NAMALWA (cell line): ENCODE data around the gene SRPRB.

Source experiments
- DNase-seq: peaks from one replicate; pipeline ENCODE4 v3.0.0-alpha.2; 2015; ENCODE audit warnings: low spot score

The SRPRB gene

DNA sequence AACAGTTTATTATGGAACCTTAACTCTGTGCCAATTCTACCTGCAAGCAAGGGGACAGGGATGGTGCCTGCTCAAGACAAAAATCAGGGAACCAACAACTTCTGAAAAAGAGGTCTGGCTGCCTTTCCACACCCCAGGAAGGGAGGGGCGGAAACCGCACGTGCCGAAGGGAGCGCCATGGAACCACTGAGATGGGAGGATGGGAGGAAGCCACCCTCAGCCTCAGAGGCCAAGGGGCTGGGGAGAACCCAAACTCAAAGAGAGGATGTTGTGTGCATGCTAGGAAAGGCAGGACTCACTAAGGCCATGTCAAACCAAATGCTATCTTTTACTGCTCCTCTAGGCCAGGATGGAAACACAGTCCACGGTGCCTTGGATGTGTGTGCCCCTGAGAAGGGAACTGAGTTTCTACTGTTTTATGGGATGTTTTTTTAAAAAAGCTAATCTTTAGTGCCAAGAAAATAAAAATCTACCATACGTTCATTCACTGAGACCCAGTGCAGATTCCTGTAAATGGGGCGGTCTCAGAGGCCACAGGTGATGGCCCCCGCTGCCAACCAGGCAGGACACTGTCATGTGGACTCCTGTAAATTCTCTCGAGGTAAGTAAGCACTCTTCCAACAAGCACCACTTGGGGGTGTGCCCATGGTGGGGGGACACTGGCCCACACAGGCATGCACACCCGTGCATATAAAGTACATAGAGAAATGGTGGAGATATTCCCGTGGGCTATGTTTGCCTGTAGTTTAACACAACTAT, 20.5 kb downstream of the SRPRB start:
- no peak for DNase-seq

DNA sequence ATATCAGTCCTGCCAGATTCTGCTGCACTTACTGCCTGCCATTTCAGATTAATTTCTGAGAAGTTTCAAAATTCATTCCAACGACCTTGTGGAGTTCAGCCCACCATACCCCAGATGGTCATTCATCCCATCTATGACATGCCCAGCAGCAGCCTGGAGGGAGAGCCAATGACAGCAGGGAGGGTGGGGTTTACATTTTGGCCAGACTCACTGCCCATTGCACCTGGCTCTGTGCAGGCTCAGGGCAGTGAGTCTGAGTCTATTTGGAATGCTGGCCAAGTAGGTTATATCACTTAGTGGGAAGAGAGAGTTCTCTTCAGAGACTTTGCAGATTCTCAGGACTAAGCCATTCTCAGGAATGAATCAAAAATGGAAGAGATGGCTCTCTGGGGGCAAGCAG, 21.5 kb downstream of the SRPRB start:
- no peak for DNase-seq

DNA sequence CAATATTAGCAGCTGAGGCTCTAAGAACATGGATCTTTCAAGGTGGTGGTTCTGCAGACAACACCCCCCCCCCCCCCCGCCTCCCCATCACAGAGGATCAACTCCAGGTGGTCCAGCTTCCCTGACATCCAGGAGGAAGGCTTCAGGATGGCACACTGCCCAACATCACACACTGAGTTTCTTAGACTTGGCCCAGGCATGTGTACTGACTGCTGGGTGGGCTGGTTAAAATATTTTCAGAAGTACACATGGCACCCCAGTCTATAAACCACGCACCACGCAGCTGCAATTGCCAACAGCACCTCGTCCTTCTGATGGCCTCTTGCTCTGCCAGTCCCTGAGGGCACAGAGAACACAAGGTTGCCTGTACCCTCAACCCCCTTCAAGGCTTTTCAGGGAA, 22.1 kb downstream of the SRPRB start:
- no peak for DNase-seq

DNA sequence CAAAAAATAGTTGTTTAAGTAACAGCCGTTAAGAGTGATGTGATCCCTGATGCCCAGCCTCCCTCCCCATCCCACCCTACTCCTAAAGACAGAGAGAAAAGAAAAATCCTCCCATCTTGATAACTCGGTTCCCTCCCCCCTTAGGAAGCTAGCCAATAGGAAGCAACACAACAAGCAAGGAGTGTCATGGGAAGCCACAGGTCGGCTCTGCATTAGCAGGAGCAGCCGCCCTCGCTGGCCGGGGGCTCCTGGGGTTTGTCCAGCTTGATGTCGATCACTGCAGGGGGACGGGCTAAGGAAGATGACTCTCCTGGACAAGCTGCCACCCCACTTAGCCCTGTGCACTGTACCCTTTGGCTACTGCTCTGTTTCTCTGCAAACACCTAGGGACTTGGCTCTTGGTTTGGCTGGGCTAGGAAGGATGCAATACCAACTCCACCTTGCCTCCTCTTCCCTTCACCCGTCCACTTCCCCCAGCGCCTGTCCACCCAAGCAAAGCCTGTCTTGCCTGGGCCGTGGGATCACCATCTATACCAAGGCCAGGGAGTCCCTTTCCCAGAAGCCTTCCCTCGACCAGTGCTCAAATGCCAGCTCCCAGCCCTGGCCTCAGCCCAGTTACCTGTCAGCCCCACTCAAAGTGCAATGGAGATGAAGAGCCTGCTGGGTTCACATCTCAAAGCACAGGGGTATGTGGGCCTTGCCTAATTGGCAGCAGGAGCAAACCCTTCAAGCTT, 23.1 kb downstream of the SRPRB start:
- DNase-seq: no peak

DNA sequence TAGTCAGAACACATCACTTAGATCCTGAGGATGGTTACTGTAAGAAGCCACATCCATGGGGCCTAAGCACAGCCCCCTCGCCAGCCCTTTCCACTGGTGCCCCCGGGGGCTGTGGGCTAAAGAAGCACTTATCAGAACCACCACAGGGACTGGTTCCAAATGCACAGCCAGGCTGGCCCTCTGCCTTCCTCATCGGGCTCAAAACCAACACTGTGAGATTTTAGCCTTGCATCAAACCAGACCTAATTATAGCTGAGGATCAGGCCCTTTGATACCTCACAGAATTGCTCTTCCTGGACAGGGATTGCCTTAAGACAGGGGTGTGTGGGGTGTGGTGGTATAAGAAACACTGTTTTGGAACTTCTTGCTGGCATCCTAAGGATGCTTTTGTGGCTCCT, 23.7 kb downstream of the SRPRB start:
- no peak for DNase-seq

DNA sequence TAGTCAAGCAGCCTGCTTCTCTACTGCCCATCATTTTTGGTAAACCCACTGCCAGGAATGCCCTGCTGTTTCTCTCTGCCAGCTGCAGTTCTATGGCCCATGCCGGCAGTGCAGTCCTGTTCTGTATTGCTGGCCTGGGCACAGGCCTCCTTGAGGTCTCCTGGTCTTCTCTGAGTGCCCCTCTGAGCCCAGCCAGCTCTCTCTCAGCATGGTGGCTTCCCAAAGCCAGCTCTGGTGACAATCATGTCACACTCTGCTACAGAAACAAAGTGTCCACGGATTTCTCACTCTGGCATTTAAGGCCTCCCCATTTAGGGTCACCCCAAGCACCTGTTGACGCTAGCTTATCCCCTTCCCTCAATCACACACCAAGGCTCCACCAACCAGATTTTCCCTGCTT, 24.5 kb downstream of the SRPRB start:
- no peak for DNase-seq

DNA sequence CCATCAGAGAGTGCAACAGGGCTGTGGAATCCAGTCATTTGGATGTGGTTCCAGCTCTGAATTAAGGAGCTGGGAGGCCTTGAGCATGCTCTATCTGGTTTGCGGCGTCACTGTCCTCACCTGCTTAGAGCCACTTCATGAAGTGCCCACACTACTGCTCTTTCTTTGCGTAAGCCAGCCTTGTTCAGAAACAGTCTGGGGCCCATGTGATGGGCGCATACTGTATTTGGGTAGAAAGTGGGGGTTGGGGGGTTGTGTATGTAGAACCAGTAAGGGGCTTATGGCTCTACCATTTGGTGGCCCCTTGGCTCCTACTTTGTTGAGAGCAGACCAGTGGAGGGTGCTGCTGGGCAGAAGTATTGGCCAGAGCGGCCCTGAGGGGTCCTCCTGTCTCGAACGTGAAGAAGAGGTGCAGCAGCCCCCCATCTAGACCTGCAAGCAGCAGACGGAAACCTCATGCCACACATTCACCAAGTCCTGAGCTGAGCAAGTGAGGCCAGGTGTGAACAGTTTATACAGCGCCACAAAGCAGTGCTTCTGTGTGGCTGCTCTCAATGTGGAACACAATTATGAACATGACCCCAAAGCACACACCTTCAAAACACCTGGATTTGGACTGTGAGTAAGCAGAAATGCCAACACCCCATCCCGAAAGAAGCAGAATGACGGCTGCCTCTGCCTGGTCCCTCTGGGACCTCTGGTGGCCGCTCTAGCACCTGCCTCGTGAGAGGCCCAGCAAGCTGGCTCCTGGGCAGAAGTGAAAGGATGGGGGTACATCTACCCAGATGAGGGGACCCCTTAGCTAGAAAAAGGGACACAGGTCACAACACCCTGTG, 26.6 kb downstream of the SRPRB start:
- DNase-seq: peak; percentile 23

DNA sequence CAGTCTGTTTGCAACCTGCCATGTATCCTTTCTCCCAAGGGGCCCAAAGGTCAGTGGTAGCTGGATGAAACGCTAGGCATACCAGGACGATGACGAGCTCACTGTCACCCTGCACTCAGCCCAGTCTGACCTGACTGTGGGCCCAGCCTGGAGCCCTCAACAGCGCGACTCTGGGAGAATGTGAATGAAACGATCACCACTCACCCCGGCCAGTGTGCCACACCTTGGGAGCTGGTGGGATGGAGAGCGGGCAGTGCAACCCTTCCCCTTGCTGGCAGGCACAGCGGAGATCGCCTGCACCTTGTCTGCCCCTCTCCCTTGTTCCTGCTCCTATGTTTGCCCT, 27.2 kb downstream of the SRPRB start:
- no peak for DNase-seq

DNA sequence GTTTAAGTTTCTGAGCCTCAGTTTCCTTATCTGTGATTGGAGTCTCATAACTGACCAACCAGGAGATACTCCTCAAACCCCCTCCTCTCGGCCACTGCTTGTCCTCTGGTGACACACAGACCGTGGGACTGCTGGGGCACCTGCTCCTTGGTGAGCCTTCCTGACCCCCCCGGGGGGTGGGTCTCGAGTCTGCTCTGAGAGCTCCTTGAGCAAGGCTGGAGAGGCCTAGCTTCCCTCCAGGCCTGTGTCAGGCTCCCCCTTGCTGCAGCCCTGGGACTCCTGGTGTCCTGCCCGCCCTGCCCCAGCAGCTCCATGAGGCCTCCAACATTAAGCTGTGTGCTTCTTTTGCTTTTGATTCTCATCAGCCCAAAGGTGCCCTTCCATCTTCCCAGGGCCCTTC, 27.7 kb downstream of the SRPRB start:
- no peak for DNase-seq

DNA sequence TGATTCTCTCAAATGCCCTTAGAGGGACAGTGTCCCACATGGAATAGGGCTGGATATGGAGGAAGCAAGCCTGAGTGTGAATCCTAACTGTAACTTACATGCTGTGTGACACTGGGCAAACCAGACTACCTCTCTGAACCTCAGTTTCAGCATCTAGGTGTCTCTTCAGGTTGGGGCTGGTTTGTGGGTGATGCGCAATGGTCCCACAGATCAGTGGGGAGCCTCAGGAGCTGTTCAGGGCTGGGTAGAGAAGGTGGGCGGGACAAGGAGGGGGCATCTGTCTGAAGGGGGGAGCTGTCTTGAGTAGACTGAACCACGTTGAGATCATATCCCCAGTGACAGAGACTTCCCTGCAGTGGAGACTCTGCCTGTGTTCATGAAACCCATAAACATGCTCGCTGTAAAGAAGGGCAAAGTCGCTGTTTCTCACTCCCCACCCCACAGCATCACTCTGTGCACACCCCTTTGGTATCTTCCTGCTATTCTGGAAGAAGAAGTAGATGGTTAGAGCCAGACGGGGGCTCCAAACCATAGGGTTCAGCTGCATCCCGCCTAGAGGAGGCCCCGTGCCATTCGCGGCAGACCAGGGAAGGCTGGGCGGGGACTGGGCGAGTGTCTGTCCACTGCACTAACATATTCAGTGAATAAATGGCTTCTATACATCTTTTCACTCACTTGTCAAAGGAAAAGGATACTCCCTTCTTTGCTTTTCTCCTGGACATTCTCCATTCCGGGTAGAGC, 28.4 kb downstream of the SRPRB start:
- no peak for DNase-seq

DNA sequence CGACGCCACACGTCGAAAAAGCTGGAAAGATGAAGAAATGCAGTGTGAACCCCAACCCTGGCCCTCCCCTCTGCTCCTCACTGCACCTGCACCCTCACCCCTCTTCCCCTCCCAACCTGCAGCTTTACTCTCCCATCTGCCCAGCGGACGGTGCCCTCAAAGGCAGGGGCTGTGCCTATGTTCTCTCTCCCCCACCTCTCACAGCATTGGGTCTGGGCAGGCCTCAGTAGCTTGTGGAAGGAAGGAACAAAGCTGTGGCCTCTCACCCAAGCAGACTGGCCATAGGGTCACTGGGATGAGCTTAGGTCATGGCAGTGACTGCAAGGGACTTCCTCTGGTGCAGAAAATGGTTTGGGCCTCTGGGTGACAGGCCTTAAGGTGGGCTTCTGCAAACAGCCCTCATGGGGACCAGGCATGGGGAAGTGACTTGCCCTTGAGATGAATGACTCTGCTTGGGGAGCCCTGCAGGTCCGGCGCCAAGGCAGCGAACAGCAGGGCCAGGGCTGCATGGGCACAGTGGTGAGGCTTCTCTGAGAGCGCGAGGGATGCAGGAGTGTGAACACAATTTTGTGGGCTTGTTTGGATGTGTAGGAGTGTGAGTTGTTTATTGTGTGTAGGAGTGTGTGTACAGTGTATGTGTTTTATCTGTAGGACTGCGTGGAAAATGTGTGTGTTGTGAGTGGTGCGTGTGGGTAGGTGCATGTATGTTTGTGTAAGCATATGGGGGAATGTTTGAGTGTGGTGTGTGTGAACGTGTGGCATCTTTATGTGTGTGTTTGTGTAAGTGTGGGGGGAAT, 29.2 kb downstream of the SRPRB start:
- DNase-seq: no peak

DNA sequence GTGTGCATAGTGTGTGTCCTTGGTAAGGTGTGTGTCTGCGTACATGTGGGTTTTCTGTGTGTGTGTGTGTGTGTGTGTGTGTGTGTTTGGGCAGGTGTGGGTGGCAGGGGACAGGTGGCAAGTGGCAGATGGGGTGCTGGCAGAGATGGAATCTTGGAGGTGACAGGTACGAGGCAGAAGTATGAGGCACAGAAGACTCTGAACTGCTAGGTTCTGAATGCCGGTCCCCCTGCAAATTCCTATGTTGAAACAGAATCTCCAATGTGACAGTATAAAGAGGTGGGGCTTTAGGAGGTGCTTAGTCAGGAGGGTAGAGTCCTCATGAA, 29.8 kb downstream of the SRPRB start:
- DNase-seq: no peak

DNA sequence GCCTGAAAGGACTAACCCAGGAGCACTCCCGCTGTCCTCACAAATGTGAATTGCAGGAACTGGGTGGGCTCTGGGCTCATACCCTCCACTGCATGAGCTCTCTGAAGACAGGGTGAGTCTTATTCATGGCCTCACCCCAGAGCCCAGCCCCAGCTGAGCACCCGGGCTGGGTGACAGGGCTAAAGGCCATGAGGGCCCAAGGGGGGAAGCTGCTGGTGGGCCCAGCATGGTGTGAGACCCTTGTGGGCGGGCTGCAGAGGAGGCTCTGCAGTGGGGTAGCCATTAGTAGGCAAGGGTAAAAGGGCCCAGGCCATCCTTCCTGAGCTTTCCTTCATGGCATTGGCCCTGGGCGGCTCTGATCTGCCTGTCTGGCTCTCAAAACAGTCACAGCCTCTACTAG, 30.3 kb downstream of the SRPRB start:
- DNase-seq: no peak

DNA sequence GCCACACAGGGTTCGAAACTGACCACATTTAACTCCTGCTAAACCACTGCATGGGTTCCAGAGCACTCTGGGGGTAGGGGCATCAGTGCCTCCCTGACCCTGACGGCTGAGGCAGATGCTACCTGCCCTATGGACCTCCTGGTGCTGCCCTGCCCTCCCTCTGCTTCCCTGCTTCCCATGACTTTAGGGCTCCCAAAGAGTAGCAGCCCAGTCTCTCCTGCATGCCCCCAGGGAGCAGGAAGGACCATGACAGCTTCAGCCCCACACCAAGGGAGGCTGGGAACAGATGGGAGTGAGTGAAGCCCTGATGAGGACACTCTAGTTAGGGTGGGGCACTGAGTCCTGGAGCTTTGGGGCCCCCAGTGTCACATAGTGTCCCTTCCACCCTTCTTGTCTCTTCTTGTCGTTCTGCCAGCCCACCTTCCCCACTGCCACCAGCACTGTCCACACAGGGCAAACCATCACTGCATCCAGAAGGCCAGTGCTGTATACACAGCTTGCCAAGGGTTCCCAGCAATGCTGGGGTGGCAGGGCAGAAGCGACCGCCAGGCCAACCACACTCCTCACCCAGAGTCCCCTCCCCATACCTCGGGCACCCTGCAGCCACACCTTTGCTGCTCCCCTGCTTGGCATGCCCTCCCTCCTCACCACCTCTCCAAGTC, 31.0 kb downstream of the SRPRB start:
- DNase-seq: no peak

DNA sequence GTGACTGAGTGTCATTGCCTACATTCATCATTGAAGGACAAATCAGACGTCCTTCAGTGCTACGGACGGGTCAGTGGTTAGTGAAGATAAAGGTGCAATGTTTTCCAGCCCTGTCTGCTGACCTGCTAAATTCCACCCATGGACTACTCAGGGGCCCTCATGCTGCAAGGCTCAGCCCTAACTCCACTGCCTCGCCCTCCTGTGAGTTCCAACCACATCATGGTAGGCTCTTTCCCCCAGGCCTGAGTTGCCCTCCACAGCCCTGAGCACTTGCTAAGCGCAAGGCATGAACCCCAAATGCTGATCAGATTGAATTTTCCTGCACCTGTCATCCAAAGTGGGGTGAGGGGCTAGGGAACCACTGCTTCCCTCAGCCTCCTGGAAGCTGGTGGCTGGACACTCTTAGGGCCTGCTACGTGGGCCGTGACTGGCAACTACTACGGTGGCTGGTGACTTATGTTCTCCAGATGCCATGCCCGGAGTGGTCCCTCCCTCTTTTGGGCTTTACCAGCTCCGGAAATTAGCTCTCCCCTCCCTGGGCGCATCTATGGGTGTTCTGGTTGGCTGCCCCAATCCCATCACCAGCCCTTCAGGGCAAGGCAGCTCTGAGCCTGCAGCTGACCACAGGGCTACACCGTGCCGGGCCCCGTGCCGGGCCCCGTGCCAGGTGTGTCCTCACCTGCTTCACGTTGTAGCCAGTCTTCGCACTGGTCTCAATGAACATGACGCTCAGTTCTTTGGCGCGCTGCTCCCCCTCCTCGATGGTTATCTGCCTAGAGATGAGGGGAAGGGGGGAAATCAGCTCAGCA, 32.1 kb downstream of the SRPRB start:
- no peak for DNase-seq

DNA sequence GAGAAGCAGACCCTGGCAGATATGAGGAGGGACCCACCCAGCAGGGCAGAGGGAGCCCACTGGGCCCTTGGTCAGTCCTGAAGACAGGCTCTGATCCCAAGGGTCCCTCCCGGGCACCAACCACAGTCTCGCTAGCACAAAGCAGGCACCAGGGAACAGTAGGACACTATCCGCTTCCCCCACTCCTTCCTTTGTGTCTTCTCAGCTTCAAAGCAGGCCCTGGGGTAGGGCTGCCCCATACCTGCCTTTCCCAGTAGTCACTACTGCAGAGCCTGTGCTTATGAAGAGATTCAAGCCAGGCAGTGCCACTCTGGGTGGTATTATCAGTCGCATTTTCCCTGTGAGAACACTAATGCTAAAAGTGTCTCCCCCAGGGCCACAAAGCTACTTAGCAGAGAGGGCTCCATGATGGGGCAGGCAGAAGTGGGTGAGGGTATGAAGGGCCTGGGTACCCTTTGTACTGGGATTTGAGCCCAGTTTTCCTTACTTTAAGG, 32.7 kb downstream of the SRPRB start:
- DNase-seq: no peak

DNA sequence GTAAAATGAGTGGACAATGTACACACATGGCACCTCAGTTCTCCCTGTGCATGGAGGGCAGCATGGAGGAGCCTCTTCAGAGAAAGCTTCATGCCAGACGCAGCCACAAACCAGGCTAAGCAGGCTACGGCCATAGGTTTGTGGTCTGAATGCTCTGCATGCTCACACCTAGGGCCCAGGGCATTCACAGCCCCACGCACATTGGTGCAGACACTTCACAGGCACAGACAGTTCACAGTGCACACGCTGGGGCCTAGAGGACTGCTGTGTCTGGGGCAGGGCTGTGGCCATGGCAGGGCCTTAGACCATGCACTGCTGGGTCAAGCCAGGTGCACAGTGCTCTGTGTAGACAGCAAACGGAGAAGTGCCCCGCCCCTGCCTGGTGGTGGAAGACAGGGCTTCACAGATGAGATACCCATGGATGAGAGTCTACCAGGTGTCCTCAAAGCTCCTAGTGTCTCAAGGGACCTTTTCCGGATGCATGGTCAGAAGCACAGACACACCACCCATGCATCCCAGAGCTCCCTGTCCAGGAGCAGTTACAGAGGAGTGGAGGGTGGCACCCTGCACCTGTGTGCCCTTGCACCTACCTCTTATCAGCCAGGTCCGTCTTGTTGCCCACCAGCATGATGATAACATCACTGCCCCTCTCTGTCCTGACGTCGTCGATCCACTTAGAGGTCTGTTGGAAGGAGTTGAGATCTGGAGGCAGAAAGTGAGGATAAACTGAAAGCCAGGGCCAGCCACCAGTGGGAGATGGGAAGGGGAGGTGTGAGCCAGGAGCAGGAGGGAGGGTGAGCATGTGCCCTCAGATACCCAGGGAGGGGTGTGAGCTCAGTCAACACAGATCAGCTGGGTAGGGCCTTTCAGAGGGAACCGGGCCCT, 33.5 kb downstream of the SRPRB start:
- no peak for DNase-seq

DNA sequence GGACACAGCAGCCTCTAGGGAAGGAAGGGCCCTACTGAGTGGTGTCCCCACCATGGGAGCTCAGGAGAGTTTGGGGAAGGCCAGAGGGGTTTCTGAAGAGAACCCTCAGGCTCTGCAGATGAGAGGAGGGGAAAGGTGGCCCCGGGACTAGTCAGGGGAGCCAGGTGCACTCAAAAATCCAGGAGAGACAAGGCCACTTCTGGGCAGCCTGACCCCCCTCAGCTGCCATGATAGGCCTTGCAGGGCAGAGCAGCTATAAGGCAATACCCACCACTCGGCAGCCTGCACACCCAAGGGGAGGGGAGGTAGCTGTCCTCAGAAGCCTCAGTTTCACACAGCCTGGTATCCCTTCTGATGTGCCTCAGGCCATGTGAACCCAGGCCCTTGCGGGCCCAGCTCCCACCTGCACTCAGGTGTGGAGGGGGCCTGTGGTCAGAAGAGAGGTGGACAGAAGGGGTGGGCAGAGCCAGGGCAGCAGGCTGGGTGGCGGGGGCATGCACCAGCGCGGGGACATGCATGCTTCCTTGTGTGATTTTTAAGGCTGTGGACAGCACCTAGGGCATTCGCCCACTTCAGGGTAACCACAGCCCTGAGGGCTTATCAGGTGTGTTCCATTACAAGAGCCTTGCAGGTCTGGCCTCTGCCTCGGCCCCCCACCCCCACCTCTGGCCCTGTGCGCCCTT, 34.6 kb downstream of the SRPRB start:
- no peak for DNase-seq
